Activated T-helper 17 cell treated with anti-CD3 and anti-CD28 coated beads, Interleukin-2, amount 50 U/mL, for 72 hours (primary cell): ENCODE data around the gene FAAH. TPM values are rescaled to one million over a fixed set of nuclear protein-coding genes. Genes with fewer than 3 reads are reported as not detected.

ENCODE experiments used
- ATAC-seq: fragments of 150-1000 bp; cut with Tn5 transposase; replicated peaks from 2 replicates; pipeline ENCODE4 v1.10.0; 2021; ENCODE audit warnings: mild to moderate bottlenecking, moderate library complexity
- H3K27ac Mint-ChIP-seq: one replicate; pipeline ENCODE4 v1.8.0; 2022; ENCODE audit warnings: mixed read lengths
- H3K27me3 Mint-ChIP-seq: one replicate; pipeline ENCODE4 v1.8.0; 2022; ENCODE audit warnings: mixed read lengths
- H3K36me3 Mint-ChIP-seq: one replicate; pipeline ENCODE4 v1.8.0; 2022; ENCODE audit warnings: low read depth, mild to moderate bottlenecking, mixed read lengths
- H3K4me1 Mint-ChIP-seq: one replicate; pipeline ENCODE4 v1.8.0; 2022; ENCODE audit warnings: mixed read lengths
- H3K4me3 Mint-ChIP-seq: one replicate; pipeline ENCODE4 v1.8.0; 2022; ENCODE audit warnings: mild to moderate bottlenecking, mixed read lengths
- H3K9me3 Mint-ChIP-seq: one replicate; pipeline ENCODE4 v1.8.0; 2022; ENCODE audit warnings: mixed read lengths
- total RNA-seq, 2 donors: library from RNA; stranded (reverse); gene quantifications; one replicate each; pipeline ENCODE4 v1.2.3, GENCODE V29; 2022

Gene FAAH
- total RNA-seq, 2 donors from 2014 or later, result 2.1 to 5.6 TPM

DNA sequence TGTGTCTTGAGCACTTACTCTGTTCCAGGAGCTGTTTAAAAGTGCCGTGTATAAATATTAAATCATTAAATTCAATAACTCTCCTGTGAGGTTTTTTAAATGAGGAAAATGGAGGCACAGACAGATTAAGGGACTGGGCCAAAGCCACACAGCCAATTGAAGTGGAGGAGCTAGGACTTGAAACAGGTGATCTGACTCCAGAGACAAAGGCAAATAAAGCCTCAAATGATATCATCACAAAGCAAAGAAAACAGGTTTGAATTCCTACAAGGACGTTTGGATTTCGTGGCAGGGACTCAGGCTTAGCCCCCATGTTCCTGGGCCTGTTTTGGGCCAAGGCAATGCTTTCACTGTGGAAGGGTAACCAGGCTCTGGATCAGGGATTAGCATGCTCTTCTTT, 50.3 kb downstream of the FAAH start:
- H3K9me3 Mint-ChIP-seq, result no peaks in the 10 kb centered on the region
- H3K27me3 Mint-ChIP-seq, result peaks cover 25% of the 10 kb centered on the region
- H3K36me3 Mint-ChIP-seq, result no peaks in the 10 kb centered on the region
- H3K4me1 Mint-ChIP-seq, result peaks cover 13% of the 10 kb centered on the region
- peak overlapping the region; percentile 81 for H3K4me3 Mint-ChIP-seq
- no peak overlapping the region for H3K27ac Mint-ChIP-seq
- no peak for ATAC-seq

DNA sequence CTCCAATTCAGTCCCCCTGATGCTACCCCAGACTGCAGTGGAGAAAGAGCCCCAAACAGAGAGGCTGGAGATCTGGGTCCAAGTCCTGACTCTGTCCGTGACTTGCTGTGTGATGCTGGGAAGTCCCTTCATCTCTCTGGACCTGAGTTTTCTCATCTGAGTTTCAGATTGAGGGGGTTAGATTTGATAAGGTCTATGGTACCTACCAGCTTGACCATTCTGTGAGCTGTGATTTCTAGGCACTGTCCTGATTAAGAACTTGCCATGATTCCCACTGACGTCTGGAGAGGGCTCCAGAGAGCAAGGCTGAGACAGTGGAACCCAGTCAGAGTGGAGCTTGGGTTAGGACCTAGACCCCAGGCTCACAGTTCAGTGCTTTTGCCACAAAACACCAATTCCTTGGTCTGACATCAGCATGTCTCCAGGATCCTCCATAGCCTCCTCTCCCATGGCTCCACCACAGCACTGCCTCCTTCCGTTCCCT, 51.7 kb downstream of the FAAH start:
- H3K27me3 Mint-ChIP-seq, result peaks cover 29% of the 10 kb centered on the region
- H3K36me3 Mint-ChIP-seq, result no peaks in the 10 kb centered on the region
- H3K4me1 Mint-ChIP-seq, result peaks cover 13% of the 10 kb centered on the region
- no peak overlapping the region for H3K4me3 Mint-ChIP-seq
- ATAC-seq, result no peak
- H3K9me3 Mint-ChIP-seq, result no peaks in the 10 kb centered on the region
- H3K27ac Mint-ChIP-seq, result no peak overlapping the region

DNA sequence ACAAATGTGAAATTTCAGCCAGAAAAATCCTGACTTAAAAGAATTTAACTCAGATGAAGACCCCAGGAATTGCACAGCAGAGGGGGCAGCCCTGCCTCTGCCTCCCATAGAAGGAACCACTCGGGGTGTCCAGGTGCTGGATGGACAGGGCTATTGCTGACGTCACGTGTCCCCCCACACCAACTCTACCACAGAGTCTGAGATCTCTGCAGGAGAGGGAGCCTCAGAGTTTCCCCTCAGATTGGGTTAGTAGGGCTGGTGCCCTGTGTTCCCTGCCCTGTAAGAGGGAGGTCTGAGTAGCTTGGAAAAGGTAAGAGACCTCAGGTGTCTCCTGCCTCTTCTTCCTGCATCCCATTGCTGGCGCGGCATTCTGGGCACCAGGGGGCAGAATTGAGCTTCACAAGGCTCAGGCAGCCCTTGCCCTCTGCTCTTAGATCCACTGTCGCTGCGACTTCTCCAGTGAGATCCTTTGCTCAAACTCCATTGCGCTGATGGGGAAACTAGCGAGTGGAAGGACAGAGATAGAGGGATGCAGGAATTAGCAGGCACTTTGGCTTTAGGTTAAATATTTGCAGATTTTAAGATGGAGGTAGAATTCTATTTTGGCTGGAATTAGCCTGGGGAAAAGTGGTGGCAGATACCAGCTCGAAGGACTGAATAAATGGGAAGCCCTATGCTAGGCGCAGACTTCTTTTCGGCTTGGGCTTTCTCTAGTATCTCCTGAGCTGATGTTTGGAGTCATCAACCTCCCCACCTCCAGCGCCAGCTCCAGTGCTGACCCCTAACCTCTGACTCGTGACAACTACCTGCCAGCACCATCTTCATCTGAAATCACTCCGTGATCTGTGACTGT, 52.8 kb downstream of the FAAH start:
- ATAC-seq, result peak; percentile 62
- Mint-ChIP-seq H3K27me3 (peaks cover 37% of the 10 kb centered on the region), H3K4me3 (no peak overlapping the region), H3K36me3 (no peaks in the 10 kb centered on the region), H3K27ac (no peak overlapping the region), H3K9me3 (no peaks in the 10 kb centered on the region), H3K4me1 (peaks cover 13% of the 10 kb centered on the region)

DNA sequence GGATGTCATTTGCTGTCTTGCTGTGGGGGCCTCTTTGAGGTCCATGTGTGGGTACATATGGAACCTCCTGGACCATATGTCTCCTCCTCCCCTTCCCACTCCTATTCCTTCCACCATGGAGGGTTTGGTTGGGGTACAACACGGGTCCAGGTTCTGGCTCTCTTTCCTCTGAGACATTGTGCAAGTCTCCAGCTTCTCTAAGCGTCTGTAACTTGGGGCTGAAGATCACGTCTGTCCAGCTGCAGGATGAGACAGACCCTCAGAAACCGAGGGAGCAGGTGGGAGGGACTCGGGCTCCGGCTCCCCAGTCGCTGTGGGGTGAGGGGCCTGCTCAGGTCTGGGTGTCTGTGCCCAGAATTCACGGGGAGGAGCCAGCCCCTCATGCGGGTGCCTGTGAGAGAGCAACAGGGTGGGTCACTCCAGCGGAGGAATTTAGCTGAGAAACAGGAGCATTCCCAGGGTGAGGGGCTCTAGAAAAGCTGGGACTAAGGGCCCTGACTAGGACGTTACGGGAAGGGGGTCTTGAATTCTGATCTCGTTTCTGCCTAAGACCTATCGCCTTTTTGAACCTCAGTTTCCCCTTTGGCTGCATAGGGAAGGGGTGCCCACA, 53.5 kb downstream of the FAAH start:
- Mint-ChIP-seq H3K4me1 (peaks cover 10% of the 10 kb centered on the region), H3K27ac (no peak overlapping the region), H3K9me3 (no peaks in the 10 kb centered on the region), H3K27me3 (peaks cover 40% of the 10 kb centered on the region), H3K4me3 (no peak overlapping the region), H3K36me3 (no peaks in the 10 kb centered on the region)
- no peak for ATAC-seq

DNA sequence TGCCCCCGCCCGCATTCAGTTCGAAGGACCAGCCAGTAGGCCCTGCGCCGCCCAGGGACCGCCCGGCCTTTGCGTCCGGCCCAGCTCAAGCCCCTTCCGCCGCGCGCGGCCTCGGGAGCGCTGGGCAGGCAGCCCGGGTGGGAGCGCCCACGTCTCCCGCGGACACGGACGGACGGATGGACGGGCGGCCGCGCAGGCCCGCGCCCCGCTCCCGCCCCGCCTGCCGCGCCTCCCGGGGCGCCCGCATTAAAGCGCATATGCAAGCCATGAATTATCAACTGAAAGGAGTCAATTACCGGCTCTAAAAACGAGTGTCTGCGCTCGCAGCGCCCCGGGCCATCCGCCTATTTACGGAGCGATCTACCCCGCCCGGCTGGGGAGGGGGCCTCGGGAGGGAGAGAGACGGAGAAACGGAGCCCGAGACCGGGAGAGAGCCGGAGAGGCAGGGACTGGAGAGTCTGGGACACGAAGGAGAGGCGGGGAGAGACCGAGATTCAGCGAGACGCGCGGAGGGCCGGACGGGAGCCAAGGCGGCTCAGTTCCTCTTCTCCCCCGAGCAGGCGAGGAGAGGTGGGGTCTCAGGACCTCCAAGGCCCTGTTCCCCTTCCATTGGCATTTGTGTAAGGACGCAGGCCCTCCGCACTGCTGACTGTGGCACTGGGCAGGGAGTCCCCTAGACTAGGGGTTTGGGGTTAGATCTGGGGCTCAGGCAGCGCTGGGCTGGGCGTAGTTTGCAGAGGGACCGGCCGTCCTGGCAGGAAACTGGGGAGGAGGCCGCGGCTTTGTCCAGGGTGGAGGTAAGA, 54.2 kb downstream of the FAAH start:
- ATAC-seq, result no peak
- peaks cover 45% of the 10 kb centered on the region for H3K27me3 Mint-ChIP-seq

DNA sequence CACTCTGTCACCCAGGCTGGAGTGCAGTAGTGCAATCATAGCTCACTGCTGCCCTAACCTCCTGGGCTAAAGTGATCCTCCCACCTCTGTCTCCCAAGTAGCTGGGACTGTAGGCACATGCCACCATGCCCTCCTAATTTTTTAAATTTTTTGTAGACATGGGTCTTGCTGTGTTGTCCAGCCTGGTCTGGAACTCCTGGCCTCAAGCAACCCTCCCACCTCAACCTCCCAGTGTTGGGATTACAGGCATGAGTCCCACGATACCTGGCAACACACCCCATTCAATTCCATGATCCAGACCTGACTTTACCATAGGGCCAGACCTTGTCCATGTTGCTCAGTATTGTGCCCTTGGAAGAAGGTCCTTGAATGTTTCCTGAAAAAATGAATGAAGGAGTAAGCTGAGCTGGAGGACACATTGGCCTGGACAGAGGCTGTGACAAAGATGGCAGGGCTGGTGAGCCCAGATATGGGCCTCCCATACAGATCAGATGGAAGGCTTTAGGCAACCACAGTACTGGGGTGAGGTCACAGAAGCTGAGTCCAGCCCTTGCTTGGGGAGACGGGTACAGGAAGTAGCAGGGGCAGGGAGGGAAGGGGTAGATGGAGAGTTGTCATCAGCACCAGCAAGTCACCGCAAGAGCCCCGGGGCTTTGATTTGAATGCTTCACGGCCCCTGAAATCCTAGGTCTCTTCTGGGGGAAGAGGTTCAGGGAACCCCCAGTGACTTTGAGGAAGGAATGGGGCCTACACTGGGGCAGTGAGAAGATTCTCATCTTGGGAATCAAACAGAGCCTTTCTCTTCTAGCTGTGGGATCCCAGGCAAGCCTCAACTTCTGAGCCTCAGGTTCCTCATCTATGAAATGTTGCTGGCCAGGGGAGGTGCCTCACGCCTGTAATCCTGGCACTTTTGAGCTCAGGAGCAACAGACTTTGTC, 55.4 kb downstream of the FAAH start:
- Mint-ChIP-seq H3K9me3 (no peaks in the 10 kb centered on the region), H3K36me3 (no peaks in the 10 kb centered on the region), H3K4me3 (no peak overlapping the region), H3K4me1 (peaks cover 7% of the 10 kb centered on the region), H3K27me3 (peaks cover 49% of the 10 kb centered on the region), H3K27ac (peak overlapping the region; percentile 3)
- ATAC-seq, result peak; percentile 49

More for the DNA sequence above, 54.2 kb downstream of the FAAH start:
- Mint-ChIP-seq H3K4me3 (peak overlapping the region; percentile 32), H3K4me1 (peaks cover 7% of the 10 kb centered on the region), H3K9me3 (no peaks in the 10 kb centered on the region), H3K36me3 (no peaks in the 10 kb centered on the region), H3K27ac (no peak overlapping the region)

DNA sequence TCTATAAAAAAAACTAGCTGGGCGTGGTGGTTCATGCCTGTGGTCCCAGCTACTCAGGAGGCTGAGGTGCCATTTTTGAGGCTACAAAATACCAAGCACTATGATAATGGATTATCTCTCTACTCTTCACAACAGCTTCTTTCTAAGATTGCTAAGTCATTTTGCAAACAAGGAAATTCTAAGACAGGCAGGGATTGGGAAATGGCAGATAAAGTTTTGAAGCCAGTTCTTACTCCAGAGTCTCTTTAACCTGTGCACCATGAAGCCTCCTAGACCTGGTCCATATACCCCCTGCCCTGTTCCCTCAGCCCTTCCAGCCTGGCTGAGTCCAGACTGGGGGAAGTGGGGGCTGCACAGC, 56.0 kb downstream of the FAAH start:
- H3K36me3 Mint-ChIP-seq, result no peaks in the 10 kb centered on the region
- H3K9me3 Mint-ChIP-seq, result no peaks in the 10 kb centered on the region
- no peak overlapping the region for H3K4me3 Mint-ChIP-seq
- peaks cover 53% of the 10 kb centered on the region for H3K27me3 Mint-ChIP-seq
- ATAC-seq, result no peak
- H3K4me1 Mint-ChIP-seq, result peaks cover 7% of the 10 kb centered on the region
- no peak overlapping the region for H3K27ac Mint-ChIP-seq

DNA sequence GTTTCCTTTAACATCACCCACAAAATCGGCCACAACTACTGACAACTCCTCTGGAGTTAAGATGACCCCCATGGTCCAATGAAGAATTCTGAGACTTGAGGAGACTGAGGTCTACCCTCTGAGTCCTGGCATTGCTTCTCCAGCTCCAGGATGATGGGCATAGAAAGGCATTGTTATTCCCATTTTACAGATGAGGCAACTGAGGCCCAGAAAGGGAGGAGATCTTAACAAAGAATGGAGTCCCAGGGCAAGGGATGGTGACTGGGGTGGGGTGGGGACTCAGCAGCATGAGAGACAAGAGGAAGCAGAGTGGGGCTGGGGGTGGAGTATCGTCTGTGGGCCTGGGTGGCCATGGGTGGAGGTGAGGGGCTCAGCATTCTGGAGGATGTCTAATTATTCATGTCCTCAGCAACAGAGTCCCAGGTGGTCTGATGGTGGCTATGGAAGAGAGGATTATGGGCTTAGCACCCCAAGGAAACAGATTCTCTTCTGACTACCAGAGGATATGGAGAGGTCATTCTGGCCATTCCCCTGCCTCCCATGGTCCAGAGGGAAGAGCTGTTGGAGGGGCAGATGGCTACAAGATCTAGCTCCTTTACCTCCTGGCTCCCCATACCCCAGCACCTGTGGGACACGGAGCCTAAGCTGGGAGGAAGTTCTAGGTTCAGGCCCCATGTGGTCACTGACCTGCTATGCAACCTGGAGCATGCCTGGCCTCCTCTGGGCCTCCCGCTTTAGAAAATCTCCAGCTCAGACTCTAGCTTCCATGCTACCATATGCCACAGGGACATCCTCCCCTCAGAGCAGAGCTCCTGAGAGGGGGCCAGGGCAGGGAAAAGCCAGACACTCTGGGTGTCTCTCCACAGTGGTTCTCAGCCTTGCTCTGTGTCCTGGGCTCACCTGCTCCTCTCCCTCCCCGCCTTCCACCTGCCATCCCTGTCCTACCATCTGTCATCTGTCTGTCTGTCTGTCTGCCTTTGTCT, 58.1 kb downstream of the FAAH start:
- Mint-ChIP-seq H3K4me3 (no peak overlapping the region), H3K36me3 (no peaks in the 10 kb centered on the region), H3K9me3 (no peaks in the 10 kb centered on the region), H3K27me3 (peaks cover 48% of the 10 kb centered on the region), H3K27ac (no peak overlapping the region), H3K4me1 (peaks cover 4% of the 10 kb centered on the region)
- no peak for ATAC-seq

DNA sequence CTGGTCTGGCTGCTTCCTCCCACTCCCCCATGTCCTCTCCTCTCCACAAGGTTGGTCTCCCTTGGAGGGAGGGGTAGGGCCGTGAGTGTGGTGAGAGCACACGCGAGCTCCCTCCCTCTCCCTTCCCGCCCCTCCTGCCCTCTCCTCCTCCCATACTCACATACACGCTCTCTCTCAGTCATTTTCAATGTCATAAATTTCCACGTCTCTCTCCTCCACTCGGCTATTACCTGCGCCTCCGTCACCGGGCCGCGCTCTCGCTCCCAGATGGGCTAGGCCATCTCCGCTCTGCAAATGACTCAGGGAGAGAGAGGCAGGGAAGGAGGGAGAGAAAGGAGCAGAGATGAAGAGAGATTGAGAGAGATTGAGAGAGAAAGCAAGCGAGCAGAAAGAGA, 58.8 kb downstream of the FAAH start:
- no peaks in the 10 kb centered on the region for H3K9me3 Mint-ChIP-seq
- H3K27ac Mint-ChIP-seq, result no peak overlapping the region
- H3K4me1 Mint-ChIP-seq, result peaks cover 4% of the 10 kb centered on the region
- H3K36me3 Mint-ChIP-seq, result no peaks in the 10 kb centered on the region
- peaks cover 43% of the 10 kb centered on the region for H3K27me3 Mint-ChIP-seq
- H3K4me3 Mint-ChIP-seq, result no peak overlapping the region
- ATAC-seq, result no peak

DNA sequence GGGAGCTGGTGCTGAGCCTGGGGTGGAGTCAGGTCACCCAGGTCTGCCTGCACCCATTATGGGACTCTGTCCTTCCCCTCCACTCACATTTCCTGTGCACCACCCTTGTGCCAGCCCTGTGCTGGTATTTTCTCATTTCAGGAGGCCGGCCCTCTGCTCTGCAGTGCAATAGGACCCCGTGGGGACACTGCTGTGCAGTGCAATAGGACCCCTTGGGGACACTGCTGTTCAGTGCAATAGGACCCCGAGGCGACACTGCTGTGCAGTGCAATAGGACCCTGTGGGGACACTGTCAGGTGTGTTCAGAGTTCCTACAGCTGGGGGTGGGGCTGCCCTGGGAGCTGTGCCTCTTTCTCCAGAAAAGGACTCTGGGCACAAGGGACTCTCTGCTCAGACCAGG, 59.3 kb downstream of the FAAH start:
- ATAC-seq, result no peak
- H3K4me3 Mint-ChIP-seq, result no peak overlapping the region
- peaks cover 3% of the 10 kb centered on the region for H3K4me1 Mint-ChIP-seq

DNA sequence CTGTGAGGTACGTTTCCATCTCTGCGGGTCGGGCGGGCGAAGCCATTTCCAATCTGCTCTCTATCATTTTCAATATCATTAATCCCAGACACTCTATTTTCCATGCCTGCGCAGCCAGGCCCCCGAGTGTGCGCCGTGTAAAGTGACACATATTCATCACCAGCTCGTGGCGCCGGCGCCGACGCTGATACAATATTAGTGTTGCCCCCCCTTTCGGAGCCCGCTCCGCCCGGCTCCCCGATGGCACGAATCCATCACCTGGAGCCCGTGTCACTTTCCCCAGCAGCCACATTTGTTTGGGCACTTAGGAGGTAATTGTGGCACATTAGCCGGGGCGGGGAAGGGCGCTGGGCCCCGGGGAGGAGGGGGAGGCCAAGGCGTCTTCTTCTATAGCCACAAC, 61.8 kb downstream of the FAAH start:
- no peak for ATAC-seq
- no peak overlapping the region for H3K27ac Mint-ChIP-seq
- peaks cover 32% of the 10 kb centered on the region for H3K27me3 Mint-ChIP-seq
- H3K9me3 Mint-ChIP-seq, result no peaks in the 10 kb centered on the region
- no peaks in the 10 kb centered on the region for H3K36me3 Mint-ChIP-seq
- H3K4me3 Mint-ChIP-seq, result no peak overlapping the region
- no peaks in the 10 kb centered on the region for H3K4me1 Mint-ChIP-seq

More for the DNA sequence above, 59.3 kb downstream of the FAAH start:
- Mint-ChIP-seq H3K9me3 (no peaks in the 10 kb centered on the region), H3K27me3 (peaks cover 41% of the 10 kb centered on the region), H3K36me3 (no peaks in the 10 kb centered on the region), H3K27ac (no peak overlapping the region)

DNA sequence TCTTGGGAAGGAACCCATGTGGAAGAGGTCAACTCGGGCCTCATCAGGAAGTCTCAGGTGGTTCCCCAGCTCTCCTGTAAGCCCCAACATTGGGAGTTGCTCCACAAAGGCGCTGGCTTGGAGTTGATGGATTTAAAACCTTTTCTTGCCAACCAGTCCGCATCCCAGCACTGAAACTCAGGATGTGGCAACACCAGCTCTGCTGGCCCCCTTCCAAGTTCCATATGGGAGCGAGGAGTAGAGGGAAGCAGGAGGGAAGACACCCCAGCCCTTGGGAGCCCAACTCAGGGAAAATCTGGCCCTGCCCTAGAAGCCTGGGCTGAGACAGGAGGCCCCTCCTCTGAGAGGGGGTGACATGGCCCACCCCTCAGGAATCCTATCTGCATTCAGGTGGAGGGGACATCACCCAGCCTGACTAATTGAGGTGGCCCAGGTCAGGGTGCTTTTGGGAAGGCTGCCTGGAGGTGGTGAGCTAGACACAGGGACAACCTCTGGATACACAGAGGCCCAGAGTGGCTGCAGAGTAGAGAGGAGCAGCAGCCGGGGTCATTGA, 62.4 kb downstream of the FAAH start:
- Mint-ChIP-seq H3K4me3 (no peak overlapping the region), H3K9me3 (no peaks in the 10 kb centered on the region), H3K36me3 (no peaks in the 10 kb centered on the region), H3K27me3 (peaks cover 30% of the 10 kb centered on the region), H3K27ac (no peak overlapping the region), H3K4me1 (no peaks in the 10 kb centered on the region)
- ATAC-seq, result no peak

DNA sequence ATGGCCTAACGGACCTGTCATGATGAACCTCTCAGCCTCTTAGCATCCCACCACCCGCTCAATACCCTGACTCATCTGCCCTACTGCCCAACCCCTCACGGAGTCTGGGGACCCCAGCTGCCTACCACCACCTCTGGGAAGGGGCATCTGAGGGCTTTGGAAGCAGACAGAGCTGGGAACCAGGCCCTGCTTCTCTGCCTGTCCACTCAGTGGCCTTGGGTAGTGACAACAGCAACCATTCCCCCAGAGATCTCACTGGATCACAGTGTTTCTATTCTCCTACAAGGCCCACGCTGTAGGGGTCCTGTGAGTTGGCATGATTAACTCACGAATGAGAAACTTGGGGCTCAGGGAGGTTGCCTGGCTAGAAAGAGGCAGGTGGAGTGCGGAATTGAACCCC, 63.1 kb downstream of the FAAH start:
- Mint-ChIP-seq H3K9me3 (no peaks in the 10 kb centered on the region), H3K36me3 (no peaks in the 10 kb centered on the region), H3K4me1 (no peaks in the 10 kb centered on the region), H3K27me3 (peaks cover 30% of the 10 kb centered on the region), H3K4me3 (no peak overlapping the region), H3K27ac (no peak overlapping the region)
- no peak for ATAC-seq
